Naive thymus-derived CD8-positive, alpha-beta T cell (primary cell): ENCODE data around the gene ARHGAP33. TPM values are rescaled to one million over a fixed set of nuclear protein-coding genes. Genes with fewer than 3 reads are reported as not detected.

Experiments
- polyA plus RNA-seq, 3 donors: library from polyadenylated mRNA; unstranded; fragments of 300-500 nt; fragmentation: Illumina TruSeq; gene quantifications; one replicate each; pipeline ENCODE4 v1.2.3, GENCODE V29; 2021
- total RNA-seq, 8 experiments: library from RNA in 2 of 8; stranded (reverse) in 2 of 8; gene quantifications; one replicate each; pipeline ENCODE4 v1.2.3 and lab custom pipeline; 2021 to 2026

Gene ARHGAP33
- total and polyA plus RNA-seq, 5 experiments from 2014 or later = 0.13 to 11.1 (median 8.7) TPM; not detected in 2

Other genes with a start within 250 kb of the ARHGAP33 start
- gene SBSN, start 247.3 kb upstream of the ARHGAP33 start, total RNA-seq = under 1 TPM in 1 of 2 experiments, not detected in 1; 0.31 TPM
- not detected for gene SBSN, start 247.3 kb upstream of the ARHGAP33 start, polyA plus RNA-seq
- gene GAPDHS, start 242.1 kb upstream of the ARHGAP33 start, total RNA-seq = not detected
- not detected for gene GAPDHS, start 242.1 kb upstream of the ARHGAP33 start, polyA plus RNA-seq
- gene TMEM147, start 229.9 kb upstream of the ARHGAP33 start, total RNA-seq = 10 to 100 TPM; 31.1 to 34.3 TPM
- gene TMEM147, start 229.9 kb upstream of the ARHGAP33 start, polyA plus RNA-seq = 100 to 1,000 TPM; 151 to 159 (median 157) TPM
- not detected for gene ATP4A, start 211.9 kb upstream of the ARHGAP33 start, total RNA-seq
- gene ATP4A, start 211.9 kb upstream of the ARHGAP33 start, polyA plus RNA-seq = not detected
- not detected for gene PMIS2, start 189.4 kb upstream of the ARHGAP33 start, total RNA-seq
- gene PMIS2, start 189.4 kb upstream of the ARHGAP33 start, polyA plus RNA-seq = not detected
- 10 to 100 TPM; 27.1 to 29.8 TPM for gene HAUS5, start 162.8 kb upstream of the ARHGAP33 start, total RNA-seq
- gene HAUS5, start 162.8 kb upstream of the ARHGAP33 start, polyA plus RNA-seq = 1 to 10 TPM; 6.6 to 7.7 (median 7.2) TPM
- 10 to 100 TPM; 55.5 to 56.2 TPM for gene RBM42, start 146.5 kb upstream of the ARHGAP33 start, total RNA-seq
- 10 to 100 TPM; 54.1 to 59.7 (median 58.0) TPM for gene RBM42, start 146.5 kb upstream of the ARHGAP33 start, polyA plus RNA-seq
- 1 to 10 TPM in 1 of 2 experiments, under 1 TPM in 1; 0.55 to 1.0 TPM for gene ETV2, start 133.8 kb upstream of the ARHGAP33 start, total RNA-seq
- gene ETV2, start 133.8 kb upstream of the ARHGAP33 start, polyA plus RNA-seq = under 1 TPM in 2 of 3 donors, not detected in 1; 0.27 to 0.47 TPM
- gene COX6B1, start 127.2 kb upstream of the ARHGAP33 start, total RNA-seq = 100 to 1,000 TPM; 197 to 212 TPM
- gene COX6B1, start 127.2 kb upstream of the ARHGAP33 start, polyA plus RNA-seq = 100 to 1,000 TPM; 824 to 920 (median 852) TPM
- gene UPK1A, start 109.0 kb upstream of the ARHGAP33 start, total RNA-seq = not detected
- not detected for gene UPK1A, start 109.0 kb upstream of the ARHGAP33 start, polyA plus RNA-seq
- under 1 TPM; 0.21 to 0.36 TPM for gene ZBTB32, start 71.0 kb upstream of the ARHGAP33 start, total RNA-seq
- under 1 TPM; 0.15 to 0.68 (median 0.43) TPM for gene ZBTB32, start 71.0 kb upstream of the ARHGAP33 start, polyA plus RNA-seq
- 10 to 100 TPM; 73.9 to 79.2 TPM for gene KMT2B, start 57.6 kb upstream of the ARHGAP33 start, total RNA-seq
- gene KMT2B, start 57.6 kb upstream of the ARHGAP33 start, polyA plus RNA-seq = 1 to 10 TPM in 1 of 3 donors, under 1 TPM in 2; 0.60 to 2.8 (median 0.83) TPM
- gene IGFLR1, start 33.1 kb upstream of the ARHGAP33 start, total RNA-seq = 10 to 100 TPM; 79.8 to 82.5 TPM
- 10 to 100 TPM; 70.2 to 92.7 (median 92.6) TPM for gene IGFLR1, start 33.1 kb upstream of the ARHGAP33 start, polyA plus RNA-seq
- 10 to 100 TPM; 52.7 to 53.1 TPM for gene U2AF1L4, start 30.1 kb upstream of the ARHGAP33 start, total RNA-seq
- gene U2AF1L4, start 30.1 kb upstream of the ARHGAP33 start, polyA plus RNA-seq = 10 to 100 TPM; 43.1 to 93.1 (median 76.6) TPM
- 10 to 100 TPM; 23.0 to 26.2 TPM for gene PSENEN, start 29.9 kb upstream of the ARHGAP33 start, total RNA-seq
- 10 to 100 TPM; 68.7 to 76.5 (median 71.2) TPM for gene PSENEN, start 29.9 kb upstream of the ARHGAP33 start, polyA plus RNA-seq
- gene LIN37, start 27.0 kb upstream of the ARHGAP33 start, total RNA-seq = 10 to 100 TPM; 14.0 to 16.6 TPM
- gene LIN37, start 27.0 kb upstream of the ARHGAP33 start, polyA plus RNA-seq = 10 to 100 TPM in 1 of 3 donors, 1 to 10 TPM in 2; 5.4 to 15.5 (median 8.1) TPM
- not detected for gene HSPB6, start 18.5 kb upstream of the ARHGAP33 start, total RNA-seq
- gene HSPB6, start 18.5 kb upstream of the ARHGAP33 start, polyA plus RNA-seq = not detected
- gene PROSER3, start 17.4 kb upstream of the ARHGAP33 start, total RNA-seq = 10 to 100 TPM; 42.0 to 43.5 TPM
- gene PROSER3, start 17.4 kb upstream of the ARHGAP33 start, polyA plus RNA-seq = 1 to 10 TPM; 3.4 to 7.4 (median 5.8) TPM
- gene PRODH2, start 37.3 kb downstream of the ARHGAP33 start, total RNA-seq = not detected
- gene PRODH2, start 37.3 kb downstream of the ARHGAP33 start, polyA plus RNA-seq = not detected
- under 1 TPM in 1 of 2 experiments, not detected in 1; 0.27 TPM for gene NPHS1, start 76.9 kb downstream of the ARHGAP33 start, total RNA-seq
- under 1 TPM in 1 of 3 donors, not detected in 2; 0.50 TPM for gene NPHS1, start 76.9 kb downstream of the ARHGAP33 start, polyA plus RNA-seq
- gene KIRREL2, start 81.3 kb downstream of the ARHGAP33 start, total RNA-seq = under 1 TPM; 0.96 to 0.99 TPM
- gene KIRREL2, start 81.3 kb downstream of the ARHGAP33 start, polyA plus RNA-seq = under 1 TPM; 0.16 to 0.77 (median 0.35) TPM
- gene APLP1, start 93.0 kb downstream of the ARHGAP33 start, total RNA-seq = not detected
- gene APLP1, start 93.0 kb downstream of the ARHGAP33 start, polyA plus RNA-seq = not detected
- gene NFKBID, start 125.0 kb downstream of the ARHGAP33 start, total RNA-seq = 10 to 100 TPM; 42.7 to 48.7 TPM
- gene NFKBID, start 125.0 kb downstream of the ARHGAP33 start, polyA plus RNA-seq = 1 to 10 TPM; 1.2 to 2.8 (median 2.5) TPM
- gene HCST, start 127.0 kb downstream of the ARHGAP33 start, total RNA-seq = 10 to 100 TPM; 85.7 to 87.7 TPM
- 1,000 to 10,000 TPM; 1,254 to 1,751 (median 1,469) TPM for gene HCST, start 127.0 kb downstream of the ARHGAP33 start, polyA plus RNA-seq
- gene TYROBP, start 132.7 kb downstream of the ARHGAP33 start, total RNA-seq = 1 to 10 TPM; 3.1 to 5.8 TPM
- gene TYROBP, start 132.7 kb downstream of the ARHGAP33 start, polyA plus RNA-seq = 10 to 100 TPM in 1 of 3 donors, 1 to 10 TPM in 2; 4.4 to 72.6 (median 5.6) TPM
- gene LRFN3, start 160.8 kb downstream of the ARHGAP33 start, total RNA-seq = 10 to 100 TPM; 11.2 to 11.4 TPM
- gene LRFN3, start 160.8 kb downstream of the ARHGAP33 start, polyA plus RNA-seq = 1 to 10 TPM in 2 of 3 donors, under 1 TPM in 1; 0.62 to 1.4 (median 1.1) TPM
- 10 to 100 TPM; 19.4 to 24.2 TPM for gene SDHAF1, start 219.6 kb downstream of the ARHGAP33 start, total RNA-seq
- gene SDHAF1, start 219.6 kb downstream of the ARHGAP33 start, polyA plus RNA-seq = 10 to 100 TPM; 31.9 to 50.9 (median 34.9) TPM
- gene SYNE4, start 233.2 kb downstream of the ARHGAP33 start, total RNA-seq = 1 to 10 TPM; 3.5 to 4.7 TPM
- gene SYNE4, start 233.2 kb downstream of the ARHGAP33 start, polyA plus RNA-seq = under 1 TPM in 1 of 3 donors, not detected in 2; 0.19 TPM
- gene ALKBH6, start 238.6 kb downstream of the ARHGAP33 start, total RNA-seq = 10 to 100 TPM; 58.1 to 65.5 TPM
- gene ALKBH6, start 238.6 kb downstream of the ARHGAP33 start, polyA plus RNA-seq = 10 to 100 TPM; 18.7 to 25.6 (median 21.9) TPM